Tibial nerve (tissue), 4 donors: ENCODE results near the gene PDGFA.

Experiments used
- CTCF ChIP-seq, 5 experiments: fragments of 200-600 bp in 3 of 5; fragments of 450-650 bp in 2 of 5; sonication (generic) in 3 of 5; IDR thresholded peaks; one replicate each; pipeline ENCODE4 v1.5.1; 2016 to 2019; ENCODE audit warnings: antibody characterized with exemption in 5 of 5, mild to moderate bottlenecking in 3 of 5, moderate library complexity in 2 of 5
- EP300 ChIP-seq, 2 donors: sonication (generic); formaldehyde crosslinking; IDR thresholded peaks; one replicate each; pipeline ENCODE4 v1.6.1; 2017; ENCODE audit warnings: antibody characterized with exemption in 2 of 2, mild to moderate bottlenecking in 1 of 2
- POLR2A ChIP-seq, 2 donors: fragments of 450-650 bp; IDR thresholded peaks; one replicate each; pipeline ENCODE4 v1.6.1; 2017; ENCODE audit warnings: antibody characterized with exemption in 2 of 2, mild to moderate bottlenecking in 2 of 2, moderate library complexity in 2 of 2

- TF ChIP-seq CTCF (IDR thresholded peaks at IDR 0.05) = no peak
- TF ChIP-seq POLR2A (IDR thresholded peaks at IDR 0.05) = no peak
- TF ChIP-seq EP300 (IDR thresholded peaks at IDR 0.05) = no peak
Measured at GRCh38 chr7:534959-535358, 15.3 kb upstream of the PDGFA start.
